Progenitor cell of endocrine pancreas (in vitro differentiated cells): ENCODE measurements around the gene TBC1D16. TPM values are rescaled to one million over a fixed set of nuclear protein-coding genes. Genes with fewer than 3 reads are reported as not detected.
A peak's percentile ranks its signal among the peaks of the same experiment; 100 is the strongest.

ENCODE experiments used
- DNase-seq: peaks from one replicate; pipeline ENCODE4 v3.0.0; 2021; ENCODE audit warnings: low spot score; ENCODE audit not compliant: unreplicated experiment
- H3K27ac Mint-ChIP-seq: 2 replicates; pipeline ENCODE4 v1.8.0; 2021; ENCODE audit warnings: mild to moderate bottlenecking, moderate library complexity, mixed read lengths
- H3K27me3 Mint-ChIP-seq: 2 replicates; pipeline ENCODE4 v1.8.0; 2021; ENCODE audit warnings: mixed read lengths
- H3K36me3 Mint-ChIP-seq: 2 replicates; pipeline ENCODE4 v1.8.0; 2022; ENCODE audit warnings: mixed read lengths; ENCODE audit not compliant: insufficient read depth
- H3K4me1 Mint-ChIP-seq: 2 replicates; pipeline ENCODE4 v1.8.0; 2021; ENCODE audit warnings: low read depth, mixed read lengths
- H3K4me3 Mint-ChIP-seq: 2 replicates; pipeline ENCODE4 v1.8.0; 2021; ENCODE audit warnings: low read depth, mild to moderate bottlenecking, moderate library complexity, mixed read lengths
- H3K9me3 Mint-ChIP-seq: 2 replicates; pipeline ENCODE4 v1.8.0; 2021; ENCODE audit warnings: low read depth, mixed read lengths
- total RNA-seq: library from RNA; stranded (reverse); gene quantifications from 2 replicates; pipeline ENCODE4 v1.2.1, GENCODE V29; 2021
- TF ChIP-seq, protein P1 (sequence below): fragments of 200-600 bp; sonication (generic); IDR thresholded peaks from one replicate; pipeline ENCODE4 v1.5.0; 2021; ENCODE audit warnings: antibody characterized with exemption, mild to moderate bottlenecking; ENCODE audit not compliant: unreplicated experiment

The TBC1D16 gene
- total RNA-seq, 1 donor from 2014 or later = 85.1 TPM

GRCh38 chr17:79953335-79953734 is 82.3 kb downstream of the TBC1D16 start:
- no peak for DNase-seq
- Mint-ChIP-seq H3K4me1 (peaks cover 48% of the 10 kb centered on the region), H3K27ac (peak overlapping the region; percentile 18), H3K36me3 (peaks cover 10% of the 10 kb centered on the region), H3K9me3 (no peaks in the 10 kb centered on the region), H3K4me3 (no peak overlapping the region), H3K27me3 (no peaks in the 10 kb centered on the region)
- TF ChIP-seq, protein P1, sequence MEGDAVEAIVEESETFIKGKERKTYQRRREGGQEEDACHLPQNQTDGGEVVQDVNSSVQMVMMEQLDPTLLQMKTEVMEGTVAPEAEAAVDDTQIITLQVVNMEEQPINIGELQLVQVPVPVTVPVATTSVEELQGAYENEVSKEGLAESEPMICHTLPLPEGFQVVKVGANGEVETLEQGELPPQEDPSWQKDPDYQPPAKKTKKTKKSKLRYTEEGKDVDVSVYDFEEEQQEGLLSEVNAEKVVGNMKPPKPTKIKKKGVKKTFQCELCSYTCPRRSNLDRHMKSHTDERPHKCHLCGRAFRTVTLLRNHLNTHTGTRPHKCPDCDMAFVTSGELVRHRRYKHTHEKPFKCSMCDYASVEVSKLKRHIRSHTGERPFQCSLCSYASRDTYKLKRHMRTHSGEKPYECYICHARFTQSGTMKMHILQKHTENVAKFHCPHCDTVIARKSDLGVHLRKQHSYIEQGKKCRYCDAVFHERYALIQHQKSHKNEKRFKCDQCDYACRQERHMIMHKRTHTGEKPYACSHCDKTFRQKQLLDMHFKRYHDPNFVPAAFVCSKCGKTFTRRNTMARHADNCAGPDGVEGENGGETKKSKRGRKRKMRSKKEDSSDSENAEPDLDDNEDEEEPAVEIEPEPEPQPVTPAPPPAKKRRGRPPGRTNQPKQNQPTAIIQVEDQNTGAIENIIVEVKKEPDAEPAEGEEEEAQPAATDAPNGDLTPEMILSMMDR = no peak

DNA sequence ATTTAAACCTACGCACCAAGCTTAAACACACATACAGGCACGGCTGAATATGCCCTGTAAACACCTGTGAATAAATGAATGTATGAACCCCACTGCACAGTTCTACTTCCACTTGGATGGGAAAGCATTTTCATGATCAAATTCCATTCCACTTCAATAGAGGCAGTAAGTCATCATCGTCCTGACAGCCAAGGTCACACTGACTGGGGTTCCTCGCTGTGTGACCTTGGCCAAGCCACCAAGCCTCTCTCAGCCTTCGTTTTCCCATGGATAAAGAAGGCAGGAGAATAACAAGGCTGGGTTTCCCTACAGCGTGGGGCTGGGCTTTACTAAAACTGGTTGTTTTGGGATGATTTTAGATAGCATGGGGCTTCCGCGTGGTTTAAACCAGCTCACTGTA is 82.8 kb downstream of the TBC1D16 start:
- no peaks in the 10 kb centered on the region for H3K9me3 Mint-ChIP-seq
- H3K4me1 Mint-ChIP-seq = peaks cover 48% of the 10 kb centered on the region
- TF ChIP-seq, protein P1 = no peak
- peak overlapping the region; percentile 67 for H3K27ac Mint-ChIP-seq
- H3K27me3 Mint-ChIP-seq = no peaks in the 10 kb centered on the region
- no peak overlapping the region for H3K4me3 Mint-ChIP-seq
- peaks cover 12% of the 10 kb centered on the region for H3K36me3 Mint-ChIP-seq
- no peak for DNase-seq

- TF ChIP-seq, protein P1 = no peak
- H3K9me3 Mint-ChIP-seq = no peaks in the 10 kb centered on the region
- H3K27ac Mint-ChIP-seq = peak overlapping the region; percentile 96
- peaks cover 46% of the 10 kb centered on the region for H3K4me1 Mint-ChIP-seq
- H3K4me3 Mint-ChIP-seq = no peak overlapping the region
- no peaks in the 10 kb centered on the region for H3K27me3 Mint-ChIP-seq
- H3K36me3 Mint-ChIP-seq = peaks cover 12% of the 10 kb centered on the region
- no peak for DNase-seq
These were observed 83.3 kb downstream of the TBC1D16 start for GRCh38 chr17:79952265-79952877.

DNA sequence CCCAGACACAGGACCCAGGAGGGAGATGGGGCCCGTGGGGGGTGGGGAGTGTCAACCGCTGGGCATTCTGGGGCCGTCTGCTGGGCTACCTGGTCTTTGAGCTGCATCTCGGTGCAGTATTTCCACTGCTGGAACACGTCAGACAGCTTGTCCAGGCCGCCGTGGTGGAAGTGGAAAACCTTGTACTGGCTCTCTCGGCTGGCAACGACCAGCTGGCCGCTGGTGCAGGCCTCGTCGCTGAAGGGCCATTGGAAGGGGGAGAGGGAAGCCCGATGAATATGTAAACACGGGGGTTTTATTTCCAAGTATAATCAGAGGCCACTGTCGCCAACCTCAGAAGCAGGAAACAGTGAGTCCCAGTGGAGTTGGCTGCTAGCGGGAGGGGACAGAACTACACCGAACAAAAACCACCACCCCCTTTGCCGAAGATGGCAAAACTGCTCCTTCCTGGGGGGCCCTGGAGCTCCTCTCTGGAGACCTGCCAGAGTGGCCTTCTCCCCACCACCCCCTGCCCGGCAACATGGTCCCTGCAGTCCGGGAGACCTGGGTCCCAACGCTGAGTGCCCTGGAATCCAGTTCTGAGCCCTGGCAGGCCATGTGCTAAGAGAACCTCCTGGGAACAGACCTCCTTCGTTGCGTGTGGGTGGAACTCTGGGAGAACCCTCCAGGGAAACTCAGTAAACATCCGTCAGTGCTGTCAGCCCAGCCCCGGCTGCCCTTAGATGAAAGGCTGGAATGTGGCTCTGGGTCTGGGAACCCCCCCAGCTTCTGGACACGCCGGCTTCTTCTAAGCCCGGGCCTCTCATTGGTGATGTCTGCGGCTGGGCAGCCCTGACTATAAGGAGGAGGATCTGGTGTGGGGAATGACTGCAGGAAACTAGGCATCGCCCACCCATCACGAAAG is 84.1 kb downstream of the TBC1D16 start:
- no peak for DNase-seq
- H3K27ac Mint-ChIP-seq = peak overlapping the region; percentile 96

DNA sequence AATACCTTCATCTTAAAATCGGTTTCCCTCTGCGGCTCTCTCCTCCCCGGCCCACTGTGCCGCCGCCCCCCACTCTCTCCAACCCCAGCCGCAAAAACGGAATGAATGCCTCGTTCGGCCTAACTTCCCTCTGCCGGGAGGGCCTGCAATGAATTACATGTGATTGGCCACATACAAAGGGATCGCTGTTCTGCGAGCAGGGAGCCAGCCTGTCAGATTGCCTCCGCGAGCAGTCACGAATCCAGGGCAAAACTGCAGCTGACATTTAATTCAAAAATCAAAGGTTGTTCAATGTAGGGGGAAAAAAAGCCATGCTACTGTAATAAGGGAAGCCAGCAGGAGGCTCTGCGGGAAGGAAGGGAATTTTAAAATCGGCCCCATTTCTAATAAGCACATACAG is 84.9 kb downstream of the TBC1D16 start:
- Mint-ChIP-seq H3K4me3 (peak overlapping the region; percentile 50), H3K36me3 (peaks cover 14% of the 10 kb centered on the region), H3K27me3 (no peaks in the 10 kb centered on the region), H3K27ac (peak overlapping the region; percentile 96), H3K9me3 (no peaks in the 10 kb centered on the region), H3K4me1 (peaks cover 43% of the 10 kb centered on the region)
- no peak for DNase-seq
- TF ChIP-seq, protein P1 = peak; percentile 0

More for the DNA sequence above, 84.1 kb downstream of the TBC1D16 start:
- H3K27me3 Mint-ChIP-seq = no peaks in the 10 kb centered on the region
- TF ChIP-seq, protein P1 = no peak
- peaks cover 42% of the 10 kb centered on the region for H3K4me1 Mint-ChIP-seq
- H3K9me3 Mint-ChIP-seq = no peaks in the 10 kb centered on the region
- no peak overlapping the region for H3K4me3 Mint-ChIP-seq
- peaks cover 12% of the 10 kb centered on the region for H3K36me3 Mint-ChIP-seq
